ENCODE results near the gene GCNT3.
A peak's percentile ranks its signal among the peaks of the same experiment; 100 is the strongest.

The GCNT3 gene

DNA sequence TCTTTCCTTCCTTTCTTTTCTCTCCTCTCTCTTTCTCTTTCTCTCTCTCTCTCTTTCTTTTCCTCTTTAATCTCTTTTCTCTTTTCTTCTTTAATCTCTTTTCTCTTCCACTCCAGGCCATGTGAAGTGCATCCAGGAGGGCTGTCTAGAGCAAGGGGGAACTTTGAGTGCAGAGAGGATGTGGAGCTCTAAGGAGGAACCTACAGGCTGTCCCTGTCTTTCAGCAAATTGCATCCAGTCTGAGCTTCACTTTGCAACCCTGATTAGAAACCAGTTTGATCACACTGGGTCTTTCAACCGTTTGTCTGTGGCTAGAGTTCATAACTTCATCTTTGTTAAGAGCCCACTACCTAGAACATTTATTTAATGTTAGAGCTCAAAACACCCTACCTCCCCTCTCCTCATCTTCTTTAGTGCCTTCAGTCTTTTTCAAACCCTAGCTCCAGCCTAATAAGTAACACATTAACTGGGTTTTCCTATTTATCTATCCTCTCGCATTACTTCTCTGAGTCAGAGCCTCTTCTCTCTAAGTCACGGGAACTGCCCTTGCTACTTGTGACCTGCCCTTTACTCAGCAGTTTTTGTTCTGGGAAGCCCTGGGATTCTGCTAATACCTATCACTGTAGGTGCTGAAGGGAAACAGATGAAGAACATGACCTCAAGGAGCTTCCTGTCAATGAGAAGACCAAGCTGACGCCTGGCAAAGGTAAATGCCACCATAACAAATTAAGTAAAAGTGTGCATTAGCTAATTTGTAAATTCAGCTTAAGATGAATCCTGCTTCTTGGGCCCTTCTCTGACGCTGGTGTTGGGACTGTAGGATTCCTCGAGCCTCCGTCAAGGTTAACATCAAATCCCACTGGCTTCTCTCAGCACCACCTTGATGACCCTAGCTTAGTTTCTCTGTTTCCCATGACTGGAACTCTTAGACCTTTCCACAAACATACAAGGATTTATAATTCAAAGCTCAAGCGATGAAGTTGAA, at the start of gene GCNT3:
GCNT3 (plus strand) TSS at position 508 of the 985 bp plus-strand sequence. CDS start 6,456 bp downstream, outside the sequence.
- no peak for TF ChIP-seq CTCF (IDR thresholded peaks at IDR 0.05; ENCODE audit: low read depth, low read length)
- H3K4me3 ChIP-seq (replicated peaks in 1 of 2; ENCODE audit: low read depth in 2 of 2, low read length in 2 of 2): no peak within 1 kb of the TSS
- DNase-seq (ENCODE audit: low read depth in 2 of 2): peak; percentile 38 to 55

- TF ChIP-seq CTCF (IDR thresholded peaks at IDR 0.05; ENCODE audit: low read depth, low read length): peak; percentile 18
- H3K4me3 ChIP-seq (replicated peaks in 1 of 2; ENCODE audit: low read depth in 2 of 2, low read length in 2 of 2): no peak overlapping the region
- DNase-seq (ENCODE audit: low read depth in 2 of 2): no peak
Measured at GRCh38 chr15:59562448-59563186, 49.0 kb upstream of the GCNT3 start.

GRCh38 chr15:59565299-59565698, 46.3 kb upstream of the GCNT3 start:
- no peak overlapping the region for H3K4me3 ChIP-seq (replicated peaks in 1 of 2; ENCODE audit: low read depth in 2 of 2, low read length in 2 of 2)
- no peak for DNase-seq (ENCODE audit: low read depth in 2 of 2)
- no peak for TF ChIP-seq CTCF (IDR thresholded peaks at IDR 0.05; ENCODE audit: low read depth, low read length)

GRCh38 chr15:59567324-59567723, 44.3 kb upstream of the GCNT3 start:
- no peak for TF ChIP-seq CTCF (IDR thresholded peaks at IDR 0.05; ENCODE audit: low read depth, low read length)
- H3K4me3 ChIP-seq (replicated peaks in 1 of 2; ENCODE audit: low read depth in 2 of 2, low read length in 2 of 2): no peak overlapping the region
- peak in 1 of 2 donors; percentile 52 for DNase-seq (ENCODE audit: low read depth in 2 of 2)

DNA sequence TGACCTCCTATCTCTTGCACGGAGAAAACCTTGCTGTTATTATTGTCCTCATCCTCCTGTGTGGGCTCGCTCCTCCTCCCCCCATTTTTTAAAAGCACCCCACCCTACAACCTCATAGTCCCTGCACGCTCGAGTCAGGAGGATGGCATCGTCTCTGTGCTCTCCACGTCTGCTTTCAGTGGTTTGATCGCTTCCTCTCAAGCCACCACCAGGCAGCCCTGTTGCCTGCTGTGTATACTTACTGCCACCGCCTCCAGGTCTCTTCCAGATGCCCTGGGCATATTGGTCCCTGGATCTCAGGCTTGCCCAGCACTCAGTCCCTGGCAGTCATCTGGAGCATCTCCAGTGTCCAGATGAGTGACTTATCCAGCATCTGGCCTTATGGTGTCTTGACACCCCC, 42.1 kb upstream of the GCNT3 start:
- TF ChIP-seq CTCF (IDR thresholded peaks at IDR 0.05; ENCODE audit: low read depth, low read length): no peak
- no peak for DNase-seq (ENCODE audit: low read depth in 2 of 2)
- H3K4me3 ChIP-seq (replicated peaks in 1 of 2; ENCODE audit: low read depth in 2 of 2, low read length in 2 of 2): no peak overlapping the region

GRCh38 chr15:59570315-59570714, 41.3 kb upstream of the GCNT3 start:
- peak in 1 of 2 donors; percentile 35 for DNase-seq (ENCODE audit: low read depth in 2 of 2)
- TF ChIP-seq CTCF (IDR thresholded peaks at IDR 0.05; ENCODE audit: low read depth, low read length): no peak
- H3K4me3 ChIP-seq (replicated peaks in 1 of 2; ENCODE audit: low read depth in 2 of 2, low read length in 2 of 2): no peak overlapping the region
